HG03108 (cell line): ENCODE results near the gene OR9Q1.

Source experiments
- ATAC-seq: cut with Tn5 transposase; IDR thresholded peaks from one replicate; pipeline ENCODE4 v1.9.1; 2021; ENCODE audit warnings: moderate library complexity; ENCODE audit not compliant: unreplicated experiment

OR9Q1 gene

DNA sequence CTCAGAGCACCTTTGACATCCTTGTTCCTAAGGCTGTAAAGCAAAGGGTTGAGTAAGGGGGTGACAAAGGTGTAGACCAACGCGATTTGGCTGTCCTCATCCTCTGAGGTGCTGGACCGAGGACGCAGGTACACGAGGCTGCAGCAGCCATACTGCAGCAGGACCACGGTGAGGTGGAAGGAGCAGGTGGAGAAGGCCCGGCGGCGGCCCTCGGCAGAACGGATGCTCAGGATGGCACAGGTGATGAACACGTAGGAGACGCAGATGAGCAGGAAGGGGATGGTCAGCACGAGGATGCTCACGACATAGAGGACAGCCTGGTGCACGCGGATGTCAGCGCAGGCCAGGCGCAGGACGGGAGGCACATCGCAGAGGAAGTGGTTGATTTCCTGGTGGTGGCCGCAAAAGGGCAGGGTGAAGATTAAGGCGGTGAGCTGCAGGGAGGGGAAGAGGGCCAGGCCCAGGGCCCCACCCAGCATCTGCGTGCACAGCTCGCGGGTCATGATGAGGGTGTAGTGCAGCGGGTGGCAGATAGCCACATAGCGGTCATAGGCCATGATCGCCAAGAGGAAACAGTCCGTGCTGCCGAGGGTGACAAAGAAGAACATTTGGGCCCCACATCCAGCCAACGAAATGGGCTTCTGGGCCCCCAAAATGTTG, 204.4 kb downstream of the OR9Q1 start:
- no peak for ATAC-seq
